Loucy (cell line): ENCODE data around the gene ATF7.
A peak's percentile ranks its signal among the peaks of the same experiment; 100 is the strongest.

Source experiments
- H2AFZ ChIP-seq: fragments of 200-600 bp; sonication (generic); 2 replicates; pipeline ENCODE4 v1.6.0; 2016; ENCODE audit warnings: antibody characterized with exemption, mild to moderate bottlenecking, low read length, moderate library complexity
- H3F3A ChIP-seq: fragments of 200-600 bp; 2 replicates; pipeline ENCODE4 v1.6.0; 2016; ENCODE audit warnings: antibody characterized with exemption, low read depth, mild to moderate bottlenecking
- H3K27me3 ChIP-seq: fragments of 200-600 bp; sonication (generic); 2 replicates; pipeline ENCODE4 v1.6.1; 2014; ENCODE audit warnings: low read length, mild to moderate bottlenecking; ENCODE audit not compliant: insufficient read depth, poor library complexity, severe bottlenecking
- H3K36me3 ChIP-seq: fragments of 200-600 bp; sonication (generic); 2 replicates; pipeline ENCODE4 v1.6.1; 2016; ENCODE audit warnings: low read length; ENCODE audit not compliant: insufficient read depth
- H3K4me1 ChIP-seq: fragments of 200-600 bp; sonication (generic); 2 replicates; pipeline ENCODE4 v1.5.1; 2014; ENCODE audit warnings: low read length, mild to moderate bottlenecking; ENCODE audit not compliant: insufficient read depth, poor library complexity, severe bottlenecking
- H3K4me2 ChIP-seq: fragments of 200-600 bp; sonication (generic); 2 replicates; pipeline ENCODE4 v1.6.0; 2014; ENCODE audit warnings: antibody characterized with exemption, low read length, low read depth, mild to moderate bottlenecking; ENCODE audit not compliant: poor library complexity, severe bottlenecking
- H3K4me3 ChIP-seq: fragments of 200-600 bp; sonication (generic); 2 replicates; pipeline ENCODE4 v1.5.1; 2014; ENCODE audit warnings: low read length, mild to moderate bottlenecking, mixed read lengths; ENCODE audit not compliant: poor library complexity, severe bottlenecking
- H3K79me2 ChIP-seq: fragments of 200-600 bp; sonication (generic); 2 replicates; pipeline ENCODE4 v1.6.1; 2014; ENCODE audit warnings: low read length; ENCODE audit not compliant: insufficient read depth
- H3K9ac ChIP-seq: fragments of 200-600 bp; sonication (generic); 2 replicates; pipeline ENCODE4 v1.6.0; 2014; ENCODE audit warnings: mild to moderate bottlenecking, low read depth, low read length, moderate library complexity; ENCODE audit not compliant: poor library complexity, severe bottlenecking
- H3K9me2 ChIP-seq: fragments of 200-600 bp; sonication (generic); replicated peaks from 2 replicates; pipeline ENCODE4 v1.6.1; 2016; ENCODE audit warnings: low read depth, low read length, mixed read lengths
- H3K9me3 ChIP-seq: fragments of 200-600 bp; sonication (generic); 2 replicates; pipeline ENCODE4 v1.6.1; 2014; ENCODE audit warnings: mild to moderate bottlenecking, antibody characterized with exemption, low read length, low read depth; ENCODE audit not compliant: insufficient read depth
- H4K20me1 ChIP-seq: fragments of 200-600 bp; sonication (generic); 2 replicates; pipeline ENCODE4 v1.6.0; 2014; ENCODE audit warnings: antibody characterized with exemption, low read length, mild to moderate bottlenecking; ENCODE audit not compliant: insufficient read depth, poor library complexity, severe bottlenecking
- CTCF ChIP-seq: fragments of 200-600 bp; sonication (generic); conservative IDR thresholded peaks from 2 replicates; pipeline ENCODE4 v1.5.1; 2014; ENCODE audit warnings: mild to moderate bottlenecking, antibody characterized with exemption, low read length
- EZH2phosphoT487 ChIP-seq: fragments of 200-600 bp; IDR thresholded peaks from 2 replicates; pipeline ENCODE4 v1.6.1; 2018; ENCODE audit warnings: antibody characterized with exemption, mild to moderate bottlenecking, moderate library complexity, borderline replicate concordance

Gene ATF7

GRCh38 chr12:53561590-53561953 is 64.6 kb downstream of the ATF7 start:
- no peaks in the 10 kb centered on the region for H3K79me2 ChIP-seq
- H3F3A ChIP-seq, result peaks cover 4% of the 10 kb centered on the region; the same call in 1 of the 2 replicates
- H3K4me1 ChIP-seq, result peaks cover 36% of the 10 kb centered on the region
- no peak overlapping the region for H3K9ac ChIP-seq
- no peak overlapping the region for H2AFZ ChIP-seq
- no peaks in the 10 kb centered on the region for H3K27me3 ChIP-seq
- H3K9me2 ChIP-seq, result no peaks in the 10 kb centered on the region
- H3K36me3 ChIP-seq, result no peaks in the 10 kb centered on the region
- H3K9me3 ChIP-seq, result no peaks in the 10 kb centered on the region
- H3K4me2 ChIP-seq, result peak overlapping the region; percentile 57
- no peak overlapping the region for H3K4me3 ChIP-seq
- TF ChIP-seq EZH2phosphoT487 (no peak), CTCF (no peak)
- H4K20me1 ChIP-seq, result no peaks in the 10 kb centered on the region

- H3K4me3 ChIP-seq, result no peak overlapping the region
- H3K4me1 ChIP-seq, result peaks cover 32% of the 10 kb centered on the region
- no peak overlapping the region for H2AFZ ChIP-seq
- H3F3A ChIP-seq, result peaks cover 4% of the 10 kb centered on the region; the same call in 1 of the 2 replicates
- no peaks in the 10 kb centered on the region for H4K20me1 ChIP-seq
- no peaks in the 10 kb centered on the region for H3K9me3 ChIP-seq
- H3K79me2 ChIP-seq, result no peaks in the 10 kb centered on the region
- H3K27me3 ChIP-seq, result no peaks in the 10 kb centered on the region
- H3K9ac ChIP-seq, result no peak overlapping the region
- no peak for TF ChIP-seq EZH2phosphoT487
- no peak for TF ChIP-seq CTCF
- no peaks in the 10 kb centered on the region for H3K36me3 ChIP-seq
- H3K4me2 ChIP-seq, result peak overlapping the region; percentile 57
- H3K9me2 ChIP-seq, result no peaks in the 10 kb centered on the region
These were observed 65.1 kb downstream of the ATF7 start for GRCh38 chr12:53560912-53561589.

- Histone ChIP-seq H3K4me3 (no peak overlapping the region), H3K9me2 (no peaks in the 10 kb centered on the region), H3K27me3 (no peaks in the 10 kb centered on the region), H3K79me2 (no peaks in the 10 kb centered on the region), H4K20me1 (no peaks in the 10 kb centered on the region), H3K9me3 (no peaks in the 10 kb centered on the region), H3F3A (peaks cover 4% of the 10 kb centered on the region; the same call in 1 of the 2 replicates), H3K9ac (no peak overlapping the region), H3K36me3 (no peaks in the 10 kb centered on the region), H2AFZ (no peak overlapping the region), H3K4me1 (peaks cover 31% of the 10 kb centered on the region), H3K4me2 (no peak overlapping the region)
- TF ChIP-seq CTCF (no peak), EZH2phosphoT487 (no peak)
These were observed 65.8 kb downstream of the ATF7 start for GRCh38 chr12:53560351-53560750.
